GM21381 (cell line): ENCODE results near the gene RCN2.
A peak's percentile ranks its signal among the peaks of the same experiment; 100 is the strongest.
"Not testable (repeated sequence)": the region's sequence is repeated elsewhere in the genome, so short reads cannot be mapped to it uniquely, and the experiment has no call there.

Source experiments
- ATAC-seq: cut with Tn5 transposase; IDR thresholded peaks from one replicate; pipeline ENCODE4 v1.9.1; 2021; ENCODE audit warnings: mild to moderate bottlenecking, moderate library complexity; ENCODE audit not compliant: unreplicated experiment

The RCN2 gene

DNA sequence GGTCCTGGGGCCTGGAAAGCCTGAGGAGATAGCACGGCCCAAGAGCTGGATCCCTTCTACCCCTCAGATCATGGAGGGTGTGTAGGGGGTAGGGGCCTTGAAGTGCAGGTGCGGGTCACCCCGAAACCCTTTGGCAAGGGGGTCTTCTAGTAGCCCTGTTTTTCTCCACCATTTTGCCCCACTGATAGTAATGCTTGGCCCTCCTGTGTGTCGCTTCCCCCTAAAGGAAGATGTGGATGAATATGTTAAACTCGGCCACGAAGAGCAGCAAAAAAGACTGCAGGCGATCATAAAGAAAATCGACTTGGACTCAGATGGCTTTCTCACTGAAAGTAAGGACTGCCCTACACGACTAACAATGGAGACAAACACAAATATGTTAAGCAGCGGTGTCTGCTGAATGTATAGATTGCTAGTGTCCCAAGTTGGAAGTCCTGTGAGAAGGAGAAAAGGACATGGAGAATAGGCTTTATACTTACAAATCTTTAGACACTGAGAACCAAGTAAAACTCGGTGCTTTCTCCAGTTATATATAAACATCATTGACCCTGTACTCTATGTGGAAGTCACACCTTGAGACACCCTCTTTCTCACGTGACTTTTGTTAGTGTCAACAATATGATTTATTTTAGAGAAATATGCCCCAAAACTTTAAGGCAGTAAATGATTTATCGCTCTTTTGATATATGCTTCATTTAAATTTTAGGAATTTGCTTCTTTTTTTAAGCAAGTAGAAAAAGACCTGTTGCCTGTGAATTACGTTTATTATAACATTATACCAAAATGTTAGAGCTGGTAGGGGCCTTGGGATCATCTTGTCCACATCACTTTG, 802 bp downstream of the RCN2 start:
- ATAC-seq = peak; percentile 2

DNA sequence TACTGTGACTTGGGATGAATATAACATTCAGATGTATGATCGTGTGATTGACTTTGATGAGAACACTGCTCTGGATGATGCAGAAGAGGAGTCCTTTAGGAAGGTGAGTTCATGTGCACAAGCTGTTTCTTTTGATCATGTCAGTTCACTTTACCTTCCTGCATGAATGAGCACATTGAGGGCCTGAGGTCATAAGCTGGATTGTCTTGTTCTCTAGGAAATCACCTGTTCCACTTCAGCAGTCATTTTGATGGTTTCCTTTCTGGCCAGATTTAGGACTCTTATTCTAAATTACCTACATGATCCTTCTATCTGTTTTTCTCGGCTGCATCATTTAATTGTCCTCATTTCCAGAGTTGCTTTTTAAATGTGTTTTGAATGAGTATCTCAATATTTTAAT, 4.1 kb downstream of the RCN2 start:
- ATAC-seq = no peak

DNA sequence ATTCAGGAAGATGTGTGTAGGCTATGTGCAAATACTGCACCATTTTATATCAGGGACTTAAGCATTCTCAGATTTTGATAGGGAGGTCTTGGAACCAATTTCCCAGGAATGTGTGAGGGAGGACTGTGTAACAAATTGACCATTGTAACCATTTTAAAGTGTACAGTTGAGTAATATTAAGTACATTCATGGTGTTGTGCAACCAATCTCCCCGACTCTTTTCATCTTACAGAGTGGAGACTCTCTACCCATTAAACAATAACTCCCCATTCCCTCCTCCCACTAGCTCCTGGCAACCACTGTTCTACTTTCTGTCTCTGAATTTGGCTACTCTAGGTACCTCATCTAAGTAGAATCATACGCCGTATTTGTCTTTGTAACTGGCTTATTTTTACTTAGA, 5.1 kb downstream of the RCN2 start:
- no peak for ATAC-seq

DNA sequence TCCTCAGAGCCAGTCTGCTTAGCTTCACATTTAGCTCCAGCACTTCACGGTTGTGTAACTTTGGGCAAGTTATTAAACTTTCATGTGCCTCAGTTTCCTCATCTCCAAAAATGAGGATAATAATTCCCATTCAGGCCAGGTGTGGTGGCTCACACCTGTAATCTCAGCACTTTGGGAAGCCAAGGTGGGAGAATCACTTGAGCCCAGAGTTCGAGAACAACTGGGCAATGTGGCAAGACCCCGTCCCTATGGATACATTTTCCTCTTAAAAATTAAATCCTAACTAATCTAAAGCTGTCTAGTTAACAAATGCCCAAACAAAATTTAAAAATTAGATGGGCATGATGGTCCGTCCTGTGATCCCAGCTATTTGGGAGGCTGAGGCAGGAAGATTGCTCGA, 7.2 kb downstream of the RCN2 start:
- no peak for ATAC-seq

DNA sequence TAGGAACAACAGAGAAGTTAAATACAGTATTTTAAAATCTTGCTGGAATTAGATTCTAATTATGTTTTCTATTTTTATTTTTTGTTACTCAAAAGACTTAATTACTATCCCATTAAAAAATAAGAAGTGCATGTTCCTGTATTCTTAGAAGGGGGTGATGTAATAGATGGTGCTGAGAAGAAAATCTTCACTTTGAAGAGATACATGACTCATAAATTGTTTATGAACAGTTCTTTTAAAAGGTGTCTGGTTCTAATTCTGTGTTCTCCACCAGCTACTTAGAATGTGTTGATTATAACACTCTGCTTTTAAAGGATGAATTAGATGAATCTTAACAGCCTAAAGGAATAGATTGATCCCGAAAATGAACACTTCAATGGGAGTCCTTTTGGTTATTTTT, 8.2 kb downstream of the RCN2 start:
- ATAC-seq = no peak

DNA sequence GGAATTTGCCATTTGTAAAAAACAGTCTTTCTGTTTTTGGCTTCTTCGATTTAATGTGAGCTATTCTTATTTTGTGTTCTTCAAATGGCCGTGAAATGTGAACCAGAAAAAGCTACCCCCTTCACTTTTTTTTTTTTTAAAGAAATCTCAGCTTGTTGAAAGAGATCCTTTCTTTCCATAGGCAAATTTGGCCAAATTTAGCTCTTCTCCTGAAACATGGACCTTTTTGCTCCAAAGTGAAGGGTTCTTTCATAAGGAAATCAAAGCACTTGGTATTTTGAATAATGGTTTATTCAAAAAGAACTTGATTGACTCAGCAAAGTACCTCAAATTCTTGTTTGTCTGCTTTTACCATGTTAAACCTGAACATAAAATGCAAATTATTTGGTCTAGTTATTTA, 10.1 kb downstream of the RCN2 start:
- ATAC-seq = no peak

DNA sequence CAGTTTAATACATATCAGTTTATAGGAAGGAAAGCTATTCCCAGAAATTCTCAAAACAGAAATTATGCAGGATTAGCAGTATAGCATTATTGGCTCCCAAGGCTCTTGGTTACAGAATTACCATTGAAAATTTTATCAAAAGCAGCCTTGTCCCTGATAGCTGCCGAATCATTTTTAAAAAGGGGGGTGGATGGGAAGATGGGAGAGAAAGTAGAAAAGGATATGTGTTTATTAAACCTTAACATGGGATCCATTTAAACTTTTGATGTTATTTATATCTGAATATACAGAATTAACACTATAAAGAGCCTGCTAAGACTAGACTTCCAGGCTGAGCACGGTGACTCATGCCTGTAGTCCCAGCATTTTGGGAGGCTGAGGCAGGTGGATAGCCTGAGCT, 10.8 kb downstream of the RCN2 start:
- ATAC-seq = no peak

DNA sequence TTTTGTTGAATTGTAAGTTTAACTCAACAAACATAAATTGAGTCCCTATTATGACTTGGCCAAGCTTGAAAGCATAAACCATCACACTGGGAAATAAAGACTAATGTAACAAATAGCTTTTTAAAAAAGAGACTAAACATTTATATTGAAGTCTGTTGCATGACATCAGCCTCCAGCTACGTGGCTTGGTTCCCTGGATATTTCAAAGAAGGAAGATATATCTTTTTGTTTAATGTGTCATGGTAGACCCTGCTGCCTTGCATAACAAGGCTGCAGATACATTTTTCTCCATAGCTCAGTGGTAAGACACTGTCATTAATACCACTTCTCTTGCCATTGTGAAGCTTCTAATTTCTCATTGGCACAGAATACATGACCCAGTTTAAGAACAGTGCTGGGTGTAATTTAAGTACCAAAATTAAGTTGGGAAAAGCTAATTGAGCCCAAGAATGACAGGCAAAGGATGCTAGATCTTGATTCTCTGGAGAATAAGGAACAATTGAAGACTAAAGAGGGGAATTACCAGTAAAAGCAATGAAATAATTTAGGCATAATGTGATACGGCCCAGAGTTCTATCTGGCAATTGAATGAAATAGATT, 14.0 kb downstream of the RCN2 start:
- ATAC-seq = no peak

DNA sequence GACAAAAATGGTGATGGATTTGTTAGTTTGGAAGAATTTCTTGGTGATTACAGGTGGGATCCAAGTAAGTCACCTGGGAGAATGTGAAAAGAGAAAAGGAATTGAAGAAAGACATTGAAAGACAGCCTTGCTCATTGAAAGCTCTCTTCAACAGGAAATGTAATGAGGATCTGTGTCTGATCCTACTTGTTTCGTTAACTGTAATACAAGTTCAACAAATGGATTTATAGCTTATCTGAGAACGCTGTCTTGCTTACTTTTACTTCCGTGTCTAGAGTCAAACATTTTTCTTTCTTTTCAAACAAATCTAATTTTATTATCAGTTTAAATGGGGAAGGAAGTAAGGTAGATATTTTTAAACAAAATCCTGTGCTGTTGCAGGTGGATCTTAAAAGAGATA, 15.9 kb downstream of the RCN2 start:
- no peak for ATAC-seq

DNA sequence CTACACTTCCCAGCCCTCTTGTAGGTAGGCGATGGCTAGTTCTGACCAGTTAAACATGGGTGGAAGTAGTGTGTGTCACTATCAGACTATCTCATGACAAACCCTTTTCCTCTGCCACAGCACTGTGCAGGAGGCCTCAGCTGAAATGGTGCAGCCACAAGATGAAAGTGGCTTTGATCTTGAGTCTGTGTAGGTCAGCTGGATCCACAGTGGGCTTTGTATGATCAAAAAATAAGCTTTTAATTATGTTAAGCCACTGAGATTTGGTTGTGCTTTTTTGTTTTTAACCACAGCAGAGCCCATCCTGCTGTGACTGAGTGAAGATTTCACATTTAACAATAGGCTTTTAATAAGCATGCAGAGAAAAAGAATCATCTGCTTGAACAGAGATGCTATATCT, 19.7 kb downstream of the RCN2 start:
- ATAC-seq = no peak

DNA sequence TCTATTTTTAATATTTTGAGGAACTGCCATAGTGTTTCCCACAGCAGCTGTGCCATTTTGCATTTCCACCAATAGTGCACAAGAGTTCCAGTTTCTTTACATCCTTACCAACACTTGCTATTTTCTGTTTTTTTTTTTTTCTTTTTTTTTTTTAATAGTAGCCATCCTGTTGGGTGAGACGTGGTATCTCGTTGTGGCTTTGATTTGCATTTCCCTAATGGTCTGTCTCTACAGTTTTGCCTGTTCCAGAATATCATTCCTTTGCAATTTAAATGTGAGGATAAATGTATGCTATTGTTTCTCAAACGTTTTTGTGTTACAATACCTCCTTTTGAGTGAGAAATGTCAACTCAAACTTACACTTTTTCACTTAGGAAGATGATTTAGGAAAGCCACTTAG, 22.4 kb downstream of the RCN2 start:
- no peak for ATAC-seq

DNA sequence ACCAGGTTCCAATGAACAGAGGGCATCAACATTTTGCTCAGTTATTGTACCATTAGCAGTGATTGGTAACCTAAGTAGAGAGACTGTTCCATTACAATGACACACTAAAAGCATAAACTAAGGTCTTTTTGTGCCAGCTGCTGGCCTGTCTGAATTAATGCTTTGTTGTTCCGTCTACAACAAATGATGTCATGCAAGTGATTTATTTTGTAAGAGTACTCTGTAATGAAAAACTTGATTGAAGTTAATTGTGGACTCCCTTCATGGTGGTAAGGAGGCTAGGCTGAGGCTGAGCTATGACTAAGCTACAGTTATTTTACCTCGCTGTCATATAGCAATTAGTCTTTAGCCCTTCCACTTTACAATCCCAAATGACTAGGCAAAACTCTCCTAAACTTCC, 23.2 kb downstream of the RCN2 start:
- ATAC-seq = no peak

DNA sequence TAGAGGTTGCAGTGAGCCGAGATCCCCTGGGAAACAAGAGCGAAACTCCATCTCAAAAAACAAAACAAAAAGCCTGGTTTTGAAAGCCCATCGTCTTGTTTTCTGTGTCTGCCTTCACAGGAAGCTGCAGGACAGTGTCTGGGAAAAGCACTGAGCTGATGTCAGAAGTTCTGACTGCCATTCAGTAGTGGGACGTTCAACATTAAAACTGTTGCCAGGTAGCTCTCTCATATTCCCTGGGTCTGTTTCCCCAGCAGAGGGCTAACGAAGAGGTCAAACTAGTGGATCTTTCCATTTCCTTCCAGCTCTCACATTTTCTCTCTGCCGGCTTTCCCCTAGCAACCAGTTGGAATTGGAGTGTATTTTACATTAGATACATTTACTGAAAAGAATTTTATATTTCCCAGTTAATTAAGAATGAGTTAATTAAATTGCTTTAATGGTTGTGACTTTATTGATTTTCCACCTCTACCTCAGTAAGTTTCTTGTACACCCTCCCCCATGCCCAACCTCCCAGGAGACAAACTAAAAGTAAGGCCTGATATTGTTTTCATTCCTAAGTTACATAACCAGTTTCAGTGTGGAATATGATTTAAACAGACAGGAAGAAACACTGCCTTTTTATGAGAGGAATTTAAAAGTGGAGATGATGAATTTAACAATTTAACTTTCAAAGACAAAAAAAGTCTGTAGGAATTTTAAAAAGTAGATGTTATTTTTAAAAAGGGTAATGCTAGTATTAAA, 29.9 kb downstream of the RCN2 start:
- ATAC-seq = no peak

DNA sequence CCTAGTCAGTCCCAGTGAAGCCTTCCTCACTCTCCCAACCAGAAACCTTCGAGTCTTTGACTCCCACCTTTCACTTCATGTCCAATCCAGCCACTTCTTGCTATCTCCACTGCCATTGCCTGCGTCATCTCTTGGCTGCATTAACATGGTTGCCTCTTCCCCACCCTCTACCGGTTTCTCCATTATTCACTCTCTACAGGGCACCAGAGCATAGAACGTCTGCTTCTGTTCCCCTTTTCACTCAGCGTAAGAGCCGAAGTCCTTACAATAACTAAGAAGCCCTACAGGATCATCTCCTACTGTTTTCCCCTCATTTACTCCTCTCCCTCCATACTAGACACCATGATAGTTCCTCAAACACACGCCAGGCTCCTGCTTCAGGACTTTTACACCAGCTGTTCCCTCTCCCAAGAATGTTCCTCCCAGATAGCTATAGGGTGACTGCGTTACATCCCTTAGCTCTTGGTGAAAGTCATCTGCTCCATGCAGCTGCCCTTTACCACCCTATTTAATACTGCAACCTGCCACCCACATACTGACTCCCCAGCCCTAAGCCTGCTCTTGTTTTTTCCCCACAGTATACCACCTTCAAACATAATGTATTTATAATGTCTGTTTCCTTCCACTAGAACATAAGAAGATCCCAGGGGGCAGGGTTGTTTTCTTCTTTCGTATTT, 30.9 kb downstream of the RCN2 start:
- ATAC-seq = no peak

DNA sequence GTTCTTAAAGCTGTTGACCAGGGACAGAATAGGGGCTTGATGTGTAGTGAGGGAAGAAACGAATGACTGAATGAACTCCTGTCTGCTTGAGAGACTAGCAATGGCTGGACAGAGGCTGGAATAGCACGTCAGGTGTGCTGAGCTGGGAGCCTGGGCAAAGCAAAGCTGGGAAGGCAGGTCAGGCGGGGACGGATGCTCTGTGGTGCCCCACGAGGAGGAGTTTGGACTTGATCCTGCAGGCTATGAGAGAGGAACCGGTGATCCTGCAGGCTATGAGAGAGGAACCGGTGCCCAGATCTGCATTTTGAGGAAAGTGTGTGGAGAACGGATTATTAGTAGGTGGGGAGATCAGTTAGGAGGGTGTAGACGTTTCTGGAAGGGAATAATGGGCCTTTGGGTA, 32.0 kb downstream of the RCN2 start:
- ATAC-seq = no peak

DNA sequence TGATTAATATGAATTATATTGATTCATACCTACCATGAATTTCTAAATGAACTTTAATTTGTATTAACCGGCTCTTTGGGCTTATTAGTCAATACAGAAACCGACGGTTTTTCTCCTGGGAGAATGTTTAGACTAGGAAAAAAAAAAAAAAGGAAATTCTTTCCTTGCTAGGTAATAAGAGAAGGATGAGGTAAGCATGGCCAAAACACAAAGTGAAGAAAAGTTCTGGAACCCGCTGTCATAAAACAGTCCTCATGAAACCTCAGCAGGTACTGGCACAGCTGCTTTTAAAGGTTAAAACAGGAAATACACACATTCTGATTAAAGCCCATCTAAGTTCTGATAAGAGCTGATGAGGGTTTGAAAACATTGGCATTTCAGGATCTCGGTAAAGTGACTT, 32.6 kb downstream of the RCN2 start:
- no peak for ATAC-seq

DNA sequence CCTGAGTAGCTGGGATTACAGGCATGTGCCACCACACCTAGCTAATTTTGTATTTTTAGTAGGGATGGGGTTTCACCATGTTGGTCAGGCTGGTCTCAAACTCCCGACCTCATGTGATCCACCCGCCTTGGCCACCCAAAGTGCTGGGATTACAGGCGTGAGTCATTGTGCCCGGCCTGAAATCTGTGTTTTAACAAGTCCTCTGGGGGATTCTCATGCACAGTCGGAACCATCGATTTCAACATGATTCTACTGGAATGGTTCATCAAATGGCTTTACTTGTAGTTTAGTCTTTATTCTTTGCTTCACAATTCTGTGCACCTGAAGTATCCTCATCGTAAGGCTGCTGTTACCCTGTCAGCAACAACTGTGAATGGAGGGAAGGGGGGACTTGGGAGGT, 34.5 kb downstream of the RCN2 start:
- ATAC-seq = not testable (repeated sequence)

DNA sequence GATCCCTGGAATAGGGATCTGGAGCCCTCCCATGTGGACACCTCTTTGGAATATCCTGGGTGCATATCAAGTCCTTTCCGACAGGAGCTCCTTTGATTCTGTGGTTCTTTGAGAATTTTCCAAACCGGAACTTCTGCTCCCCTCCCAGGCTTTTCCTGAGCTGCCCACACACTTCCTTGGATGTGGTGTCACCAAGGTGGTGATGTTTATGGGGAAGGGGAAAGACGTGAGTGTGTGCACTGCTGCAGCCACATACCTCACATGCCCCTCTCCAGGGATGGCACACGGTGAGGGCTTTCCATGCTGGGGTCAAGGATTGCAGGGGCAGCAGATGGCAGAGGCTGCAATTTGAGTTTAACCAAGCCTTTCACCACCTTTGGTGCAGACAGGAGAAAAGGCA, 35.5 kb downstream of the RCN2 start:
- no peak for ATAC-seq

DNA sequence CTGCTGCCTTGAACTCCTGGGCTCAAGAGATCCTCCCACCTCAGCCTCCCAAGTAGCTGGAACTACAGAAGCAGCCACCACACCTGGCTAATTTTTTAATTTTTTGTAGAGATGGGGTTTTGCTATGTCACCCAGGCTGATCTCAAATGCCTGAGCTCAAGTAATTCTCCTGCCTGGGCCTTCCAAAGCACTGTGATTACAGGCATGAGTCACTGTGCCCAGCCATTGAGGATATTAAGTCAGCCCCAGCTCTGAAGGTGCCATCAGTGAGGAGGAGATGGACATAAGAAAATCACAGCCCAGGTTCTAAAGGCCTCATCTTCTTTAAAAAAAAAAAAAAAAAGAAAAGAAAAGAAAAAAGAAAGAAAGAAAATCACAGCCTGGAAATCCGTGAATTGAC, 36.8 kb downstream of the RCN2 start:
- ATAC-seq = no peak

DNA sequence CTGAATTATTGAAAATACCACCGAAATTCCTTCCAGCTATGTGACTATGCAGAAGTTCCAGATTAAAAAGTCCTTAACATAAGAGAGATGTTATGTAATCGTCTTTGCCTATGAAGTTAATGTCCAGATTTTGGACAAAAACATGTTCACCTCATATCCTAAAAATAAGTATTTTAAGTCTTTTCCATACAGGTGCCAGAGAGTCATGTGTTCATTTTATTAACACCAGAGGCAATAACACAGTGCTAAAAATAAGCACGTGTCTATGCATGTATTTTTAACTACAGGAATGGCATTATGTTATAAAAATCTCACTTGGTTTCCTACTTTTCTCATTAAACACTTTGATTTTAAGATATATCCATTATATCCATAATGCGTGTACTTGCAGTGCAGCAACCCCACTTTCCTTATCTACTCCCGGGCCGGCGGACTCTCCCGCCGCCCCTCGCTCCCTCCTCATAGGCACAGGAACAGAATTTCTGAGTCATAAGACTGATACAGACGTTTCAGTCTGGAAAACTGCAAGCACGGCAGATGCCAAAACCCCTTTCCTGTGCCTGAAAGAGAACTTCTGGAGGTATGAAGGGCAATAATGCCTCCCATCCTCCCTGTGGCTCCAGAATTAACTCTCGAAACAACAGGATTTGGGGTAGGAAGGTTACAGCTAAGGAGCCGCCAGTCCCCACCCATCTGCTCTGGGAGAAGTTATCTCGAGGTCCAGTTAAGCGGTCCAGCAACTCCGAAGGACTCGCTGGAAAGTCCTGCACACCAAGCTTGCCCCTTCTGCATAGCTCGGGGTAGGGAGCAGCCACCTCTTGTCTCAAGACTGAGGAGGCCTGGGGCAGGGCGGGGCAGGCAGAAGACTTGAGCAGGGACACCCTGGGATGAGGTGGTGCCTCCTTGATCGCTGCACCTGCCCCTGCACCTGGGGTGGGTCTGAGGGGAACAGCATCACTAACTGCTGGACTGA, 41.1 kb downstream of the RCN2 start:
- no peak for ATAC-seq
